Osteoblast (primary cell): ENCODE measurements around the gene SLC38A10. TPM values are rescaled to one million over a fixed set of nuclear protein-coding genes. Genes with fewer than 3 reads are reported as not detected.

Source experiments
- DNase-seq: peaks from one replicate; pipeline ENCODE4 v3.0.0; 2011; ENCODE audit warnings: low spot score, mixed read lengths; ENCODE audit not compliant: insufficient read length; ENCODE audit errors: missing footprints
- H2AFZ ChIP-seq: 2 replicates; pipeline ENCODE4 v1.6.0; 2011; ENCODE audit warnings: mild to moderate bottlenecking, low read length
- H3K27ac ChIP-seq: 2 replicates; pipeline ENCODE4 v1.5.1; 2011; ENCODE audit warnings: mild to moderate bottlenecking, low read depth, low read length, moderate library complexity
- H3K27me3 ChIP-seq: 2 replicates; pipeline ENCODE4 v1.6.0; 2012; ENCODE audit warnings: mild to moderate bottlenecking, control low read depth, inconsistent platforms, low read length, moderate library complexity; ENCODE audit not compliant: insufficient read depth
- H3K36me3 ChIP-seq: 2 replicates; pipeline ENCODE4 v1.5.1; 2011; ENCODE audit warnings: mild to moderate bottlenecking, low read length, control low read depth, moderate library complexity; ENCODE audit not compliant: insufficient read depth
- H3K4me1 ChIP-seq: 2 replicates; pipeline ENCODE4 v1.5.1; 2011; ENCODE audit warnings: mild to moderate bottlenecking, low read length, control low read depth, moderate library complexity; ENCODE audit not compliant: insufficient read depth
- H3K4me2 ChIP-seq: 2 replicates; pipeline ENCODE4 v1.6.0; 2011; ENCODE audit warnings: mild to moderate bottlenecking, low read length; ENCODE audit not compliant: insufficient read depth
- H3K4me3 ChIP-seq: fragments of 200-600 bp; sonication (generic); 3 replicates; pipeline ENCODE4 v1.5.1; 2012; ENCODE audit warnings: mild to moderate bottlenecking, low read length, inconsistent platforms; ENCODE audit not compliant: insufficient read depth
- H3K79me2 ChIP-seq: 2 replicates; pipeline ENCODE4 v1.6.0; 2012; ENCODE audit warnings: mild to moderate bottlenecking, low read length, control low read depth, inconsistent platforms; ENCODE audit not compliant: insufficient read depth
- H3K9me3 ChIP-seq: 2 replicates; pipeline ENCODE4 v1.5.1; 2011; ENCODE audit warnings: low read depth, low read length, control low read depth
- H4K20me1 ChIP-seq: 2 replicates; pipeline ENCODE4 v1.6.0; 2012; ENCODE audit warnings: mild to moderate bottlenecking, low read length, control low read depth; ENCODE audit not compliant: insufficient read depth
- total RNA-seq: library from RNA; depleted of rRNA; stranded (reverse); fragments of >200 nt; gene quantifications from 2 replicates; pipeline ENCODE4 v1.2.3, GENCODE V29; 2012
- TF ChIP-seq, protein P1 (sequence below): IDR thresholded peaks from 2 replicates; pipeline ENCODE4 v1.5.1; 2011; ENCODE audit warnings: mild to moderate bottlenecking, low read depth, low read length, moderate library complexity; ENCODE audit errors: extremely low read depth

The SLC38A10 gene
- total RNA-seq, 1 donor = 92.6 TPM

DNA sequence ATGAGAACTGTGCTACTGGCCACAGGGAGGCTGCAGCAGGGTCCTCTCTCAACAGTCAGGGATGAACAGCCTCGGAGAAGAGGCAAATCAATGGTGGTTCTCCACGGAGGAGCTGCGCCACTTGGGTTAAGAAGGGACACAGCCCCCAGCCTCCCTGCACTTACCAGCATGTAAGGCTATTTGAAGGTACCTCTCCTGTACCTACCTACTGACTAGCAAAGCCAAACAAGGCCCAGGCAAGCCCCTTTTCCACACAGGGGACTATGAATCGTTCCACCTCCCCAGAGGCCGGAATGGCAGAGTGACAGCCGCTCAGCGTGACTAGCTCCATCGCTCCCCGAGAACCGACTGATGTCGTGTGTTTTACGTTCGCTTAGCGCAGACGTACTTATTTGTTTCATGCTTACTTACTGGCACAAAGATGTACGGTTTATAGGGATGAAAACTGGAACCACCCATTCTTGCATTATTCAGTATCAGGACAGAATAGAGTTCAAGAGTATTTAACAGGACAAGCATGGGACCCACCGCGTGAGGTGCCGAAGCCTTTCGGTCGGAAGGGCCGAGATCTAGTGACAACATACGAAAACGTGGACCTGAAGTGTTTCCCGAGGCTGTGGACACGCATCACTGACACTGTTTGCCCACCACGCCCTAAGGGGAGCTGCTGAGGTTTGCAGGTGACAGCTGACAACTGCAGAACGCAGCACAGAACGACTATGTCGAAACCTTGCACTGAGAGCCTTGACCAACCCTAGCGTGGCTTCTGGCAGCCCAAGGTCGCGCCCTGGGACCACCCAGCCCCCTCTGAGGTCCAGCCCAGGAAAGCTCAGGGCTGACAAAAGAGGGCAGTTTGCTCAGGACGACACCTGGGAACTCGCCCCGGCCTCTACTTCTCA lies 57.3 kb downstream of the SLC38A10 start:
- TF ChIP-seq, protein P1, sequence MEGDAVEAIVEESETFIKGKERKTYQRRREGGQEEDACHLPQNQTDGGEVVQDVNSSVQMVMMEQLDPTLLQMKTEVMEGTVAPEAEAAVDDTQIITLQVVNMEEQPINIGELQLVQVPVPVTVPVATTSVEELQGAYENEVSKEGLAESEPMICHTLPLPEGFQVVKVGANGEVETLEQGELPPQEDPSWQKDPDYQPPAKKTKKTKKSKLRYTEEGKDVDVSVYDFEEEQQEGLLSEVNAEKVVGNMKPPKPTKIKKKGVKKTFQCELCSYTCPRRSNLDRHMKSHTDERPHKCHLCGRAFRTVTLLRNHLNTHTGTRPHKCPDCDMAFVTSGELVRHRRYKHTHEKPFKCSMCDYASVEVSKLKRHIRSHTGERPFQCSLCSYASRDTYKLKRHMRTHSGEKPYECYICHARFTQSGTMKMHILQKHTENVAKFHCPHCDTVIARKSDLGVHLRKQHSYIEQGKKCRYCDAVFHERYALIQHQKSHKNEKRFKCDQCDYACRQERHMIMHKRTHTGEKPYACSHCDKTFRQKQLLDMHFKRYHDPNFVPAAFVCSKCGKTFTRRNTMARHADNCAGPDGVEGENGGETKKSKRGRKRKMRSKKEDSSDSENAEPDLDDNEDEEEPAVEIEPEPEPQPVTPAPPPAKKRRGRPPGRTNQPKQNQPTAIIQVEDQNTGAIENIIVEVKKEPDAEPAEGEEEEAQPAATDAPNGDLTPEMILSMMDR = no peak
- H3K27ac ChIP-seq = peak overlapping the region; percentile 48

DNA sequence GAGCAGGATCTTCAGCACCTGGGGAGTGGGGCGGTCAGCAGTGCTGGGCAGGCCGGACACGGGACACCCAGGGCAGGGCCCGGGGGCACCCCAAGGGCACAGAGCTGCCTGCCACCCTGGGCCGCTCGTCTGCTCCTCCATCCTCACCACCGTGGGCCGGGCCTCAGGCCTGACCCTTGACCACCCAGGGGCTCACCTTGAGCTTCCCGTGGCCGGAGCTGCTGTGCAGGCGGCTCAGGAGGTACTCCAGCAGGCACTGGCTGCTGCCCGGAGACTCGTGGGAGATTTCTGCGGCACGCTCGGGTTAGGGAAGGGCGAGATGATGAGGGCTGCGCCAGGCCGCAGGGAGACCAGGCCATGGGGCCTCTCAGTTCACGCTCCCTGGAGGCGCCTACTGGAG lies 58.3 kb downstream of the SLC38A10 start:
- Histone ChIP-seq H3K27me3 (no peaks in the 10 kb centered on the region), H2AFZ (no peak overlapping the region), H3K36me3 (peaks cover 8% of the 10 kb centered on the region), H3K4me1 (peaks cover 16% of the 10 kb centered on the region), H4K20me1 (peaks cover 27% of the 10 kb centered on the region), H3K4me2 (no peak overlapping the region), H3K9me3 (no peaks in the 10 kb centered on the region), H3K79me2 (peaks cover 66% of the 10 kb centered on the region), H3K27ac (no peak overlapping the region), H3K4me3 (no peak overlapping the region)
- TF ChIP-seq, protein P1 = no peak
- DNase-seq = no peak

More for the DNA sequence above, 57.3 kb downstream of the SLC38A10 start:
- peak overlapping the region; percentile 66 for H2AFZ ChIP-seq
- peak overlapping the region; percentile 87 for H3K4me2 ChIP-seq
- no peaks in the 10 kb centered on the region for H3K9me3 ChIP-seq
- peaks cover 71% of the 10 kb centered on the region for H3K79me2 ChIP-seq
- no peaks in the 10 kb centered on the region for H3K27me3 ChIP-seq
- peaks cover 16% of the 10 kb centered on the region for H3K4me1 ChIP-seq
- peaks cover 35% of the 10 kb centered on the region for H4K20me1 ChIP-seq
- peak overlapping the region; percentile 94 for H3K4me3 ChIP-seq
- DNase-seq = no peak
- H3K36me3 ChIP-seq = peaks cover 8% of the 10 kb centered on the region

DNA sequence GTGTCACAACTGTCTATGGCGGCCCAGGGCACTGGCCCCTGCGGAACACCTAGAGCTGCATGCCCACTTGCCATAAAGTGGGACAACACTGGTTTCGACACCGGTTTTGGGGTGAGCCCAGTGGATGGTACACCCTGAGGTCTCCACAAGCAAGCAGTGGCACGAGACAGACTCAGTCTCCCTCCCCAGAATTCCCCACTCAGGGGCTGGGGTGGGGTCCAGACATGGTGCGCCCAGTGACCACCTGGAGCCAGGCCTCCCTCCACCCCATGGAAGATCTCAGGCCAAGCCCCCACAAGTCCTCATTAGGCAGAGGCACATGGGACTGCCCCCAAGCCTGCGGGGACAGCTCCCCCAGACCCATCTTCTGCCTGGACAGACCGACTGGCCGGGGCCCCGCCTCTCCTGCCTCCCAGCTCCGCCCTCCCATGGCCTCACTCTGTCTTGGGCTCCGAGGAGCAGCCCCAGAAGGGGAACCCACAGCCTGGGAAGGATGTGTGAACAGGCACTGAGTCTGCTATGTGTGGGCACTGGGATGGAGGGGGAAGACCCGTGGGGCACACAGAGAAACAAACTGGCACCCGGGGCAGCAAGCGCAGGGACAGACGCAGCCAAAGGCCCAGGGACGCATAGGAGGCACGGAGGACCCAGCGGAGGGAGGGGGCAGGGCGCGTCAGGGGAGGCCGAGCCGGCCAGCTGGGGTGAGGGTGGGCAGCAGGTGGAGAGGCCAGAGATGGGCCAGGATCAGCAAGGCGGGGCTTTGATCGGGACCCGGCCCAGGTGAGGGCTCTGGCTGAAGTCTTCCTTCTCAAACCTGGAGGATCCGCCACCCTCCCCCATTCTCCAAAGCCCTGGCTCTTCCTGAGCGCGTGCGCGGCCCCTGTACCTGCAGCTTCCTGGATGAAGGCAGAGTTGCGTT lies 59.0 kb downstream of the SLC38A10 start:
- Histone ChIP-seq H2AFZ (no peak overlapping the region), H3K79me2 (peaks cover 59% of the 10 kb centered on the region)
- no peak for DNase-seq

More for the DNA sequence above, 59.0 kb downstream of the SLC38A10 start:
- no peaks in the 10 kb centered on the region for H3K27me3 ChIP-seq
- no peak overlapping the region for H3K4me2 ChIP-seq
- peaks cover 16% of the 10 kb centered on the region for H3K4me1 ChIP-seq
- peaks cover 8% of the 10 kb centered on the region for H3K36me3 ChIP-seq
- no peak overlapping the region for H3K27ac ChIP-seq
- H3K9me3 ChIP-seq = no peaks in the 10 kb centered on the region
- H4K20me1 ChIP-seq = peaks cover 23% of the 10 kb centered on the region
- no peak overlapping the region for H3K4me3 ChIP-seq
- TF ChIP-seq, protein P1 = no peak
